A549 (cell line): ENCODE measurements around the gene PPP6C. TPM values are rescaled to one million over a fixed set of nuclear protein-coding genes. Genes with fewer than 3 reads are reported as not detected.

Source experiments
- polyA plus RNA-seq, 4 experiments: library from polyadenylated mRNA; depleted of rRNA in 3 of 4; stranded (reverse); fragments of >200 nt; fragmentation: RNase III in 1 of 4; extraction: RNeasy Plus Mini Kit Qiagen cat#74134 plus additional on column Dnase treatment in 1 of 4; gene quantifications; 2 replicates in 3 of 4; 3 replicates in 1 of 4; pipeline ENCODE4 v1.2.3, GENCODE V29; 2011 to 2017

PPP6C gene
- polyA plus RNA-seq, 2 of the 4 experiments (the other 2 are of a cell fraction), result 25.3 to 36.2 TPM

Other genes starting within 250 kb of the PPP6C start
- gene GOLGA1, start 248.7 kb downstream of the PPP6C start, polyA plus RNA-seq (2011; rRNA removed), result 19.4 and 29.5 TPM in 2 replicates
- gene GOLGA1, start 248.7 kb downstream of the PPP6C start, polyA plus RNA-seq (2017; fragmentation: RNase III; extraction: RNeasy Plus Mini Kit Qiagen cat#74134 plus additional on column Dnase treatment), result 10.0 to 10.9 TPM (median 10.5 TPM) in 3 replicates
- 5.0 and 6.8 TPM in 2 replicates for gene SCAI, start 46.3 kb downstream of the PPP6C start, polyA plus RNA-seq (2011; rRNA removed)
- 2.1 to 2.3 TPM (median 2.2 TPM) in 3 replicates for gene SCAI, start 46.3 kb downstream of the PPP6C start, polyA plus RNA-seq (2017; fragmentation: RNase III; extraction: RNeasy Plus Mini Kit Qiagen cat#74134 plus additional on column Dnase treatment)
- gene RABEPK, start 10.7 kb upstream of the PPP6C start, polyA plus RNA-seq (2011; rRNA removed), result 50.1 and 53.5 TPM in 2 replicates
- gene RABEPK, start 10.7 kb upstream of the PPP6C start, polyA plus RNA-seq (2017; fragmentation: RNase III; extraction: RNeasy Plus Mini Kit Qiagen cat#74134 plus additional on column Dnase treatment), result 41.9 to 44.9 TPM (median 43.0 TPM) in 3 replicates
- gene HSPA5, start 51.5 kb upstream of the PPP6C start, polyA plus RNA-seq (2011; rRNA removed), result 437 and 557 TPM in 2 replicates
- 227 to 254 TPM (median 245 TPM) in 3 replicates for gene HSPA5, start 51.5 kb upstream of the PPP6C start, polyA plus RNA-seq (2017; fragmentation: RNase III; extraction: RNeasy Plus Mini Kit Qiagen cat#74134 plus additional on column Dnase treatment)
- 23.0 and 26.1 TPM in 2 replicates for gene GAPVD1, start 72.0 kb upstream of the PPP6C start, polyA plus RNA-seq (2011; rRNA removed)
- 15.2 to 18.6 TPM (median 18.2 TPM) in 3 replicates for gene GAPVD1, start 72.0 kb upstream of the PPP6C start, polyA plus RNA-seq (2017; fragmentation: RNase III; extraction: RNeasy Plus Mini Kit Qiagen cat#74134 plus additional on column Dnase treatment)